HG03139 (cell line): ENCODE results near the gene VWA3A.

Experiments
- ATAC-seq: cut with Tn5 transposase; IDR thresholded peaks from one replicate; pipeline ENCODE4 v1.9.1; 2021; ENCODE audit not compliant: unreplicated experiment

VWA3A gene

DNA sequence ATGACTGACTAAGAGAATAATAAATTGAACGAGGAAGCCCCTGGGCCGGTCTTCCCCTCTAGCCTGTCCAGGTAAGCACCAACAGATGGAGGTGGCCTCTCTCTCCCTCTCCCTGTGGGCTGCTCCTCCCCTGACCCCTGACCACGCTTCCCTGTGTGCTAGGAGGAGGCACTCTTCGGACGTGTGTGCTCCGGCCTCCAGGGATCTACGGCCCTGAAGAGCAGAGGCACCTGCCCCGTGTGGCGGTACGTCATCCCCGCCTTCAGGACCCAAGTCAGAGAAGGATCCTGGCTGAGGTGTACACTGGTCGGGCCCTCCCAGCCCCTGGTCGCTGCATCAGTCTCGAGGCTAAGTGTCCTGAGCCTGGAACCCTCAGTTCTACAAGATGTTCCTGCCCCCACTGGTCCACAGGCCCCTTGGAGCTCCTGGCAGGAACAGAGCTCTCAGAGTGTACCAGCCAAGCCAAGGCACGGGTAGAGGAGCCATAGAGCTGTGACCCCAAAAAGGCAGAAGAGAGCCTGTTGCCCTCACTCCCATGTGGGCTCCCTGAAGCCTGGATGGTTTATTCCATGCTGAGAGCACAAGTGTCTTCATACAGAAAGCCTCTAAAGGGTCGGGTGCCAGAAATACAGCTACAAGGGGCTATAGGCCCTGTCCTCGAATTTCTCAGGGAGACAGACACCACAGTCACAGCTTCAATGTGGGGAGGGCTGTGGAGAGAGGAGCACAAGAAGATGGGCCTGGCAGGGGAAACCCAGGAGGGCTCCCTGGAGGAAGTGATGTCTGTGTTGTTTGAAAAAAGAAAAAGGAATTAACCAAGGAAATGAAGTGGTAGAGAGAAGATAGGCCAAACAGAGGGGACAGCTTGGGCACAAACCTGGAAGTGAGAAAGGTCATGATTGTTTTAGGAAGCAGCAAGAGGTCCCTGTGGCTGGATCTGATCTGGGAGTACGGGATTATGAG lies 85.9 kb downstream of the VWA3A start:
- ATAC-seq = no peak

GRCh38 chr16:22181426-22181825 lies 89.1 kb downstream of the VWA3A start:
- no peak for ATAC-seq

- ATAC-seq = no peak
These were observed 89.5 kb downstream of the VWA3A start for GRCh38 chr16:22181843-22182242.

DNA sequence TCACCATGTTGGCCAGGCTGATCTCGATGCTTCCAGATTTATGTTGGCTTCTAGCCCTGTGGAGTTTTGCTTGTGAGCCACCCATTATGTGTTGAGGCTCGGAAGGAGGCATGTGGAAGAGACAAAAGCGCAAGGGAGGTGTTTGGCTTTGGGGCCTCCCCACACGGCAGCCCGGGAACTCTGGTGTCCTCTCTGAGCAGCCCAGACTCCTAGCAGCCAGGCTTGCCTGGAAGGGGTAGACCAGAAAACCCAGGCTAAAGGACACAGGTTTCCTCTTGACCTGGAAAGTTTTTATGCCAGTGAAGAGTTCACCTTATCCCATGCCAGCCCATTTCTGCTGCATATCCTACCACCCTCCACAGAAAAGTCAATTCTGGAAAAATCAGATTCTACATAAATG lies 91.0 kb downstream of the VWA3A start:
- ATAC-seq = no peak

DNA sequence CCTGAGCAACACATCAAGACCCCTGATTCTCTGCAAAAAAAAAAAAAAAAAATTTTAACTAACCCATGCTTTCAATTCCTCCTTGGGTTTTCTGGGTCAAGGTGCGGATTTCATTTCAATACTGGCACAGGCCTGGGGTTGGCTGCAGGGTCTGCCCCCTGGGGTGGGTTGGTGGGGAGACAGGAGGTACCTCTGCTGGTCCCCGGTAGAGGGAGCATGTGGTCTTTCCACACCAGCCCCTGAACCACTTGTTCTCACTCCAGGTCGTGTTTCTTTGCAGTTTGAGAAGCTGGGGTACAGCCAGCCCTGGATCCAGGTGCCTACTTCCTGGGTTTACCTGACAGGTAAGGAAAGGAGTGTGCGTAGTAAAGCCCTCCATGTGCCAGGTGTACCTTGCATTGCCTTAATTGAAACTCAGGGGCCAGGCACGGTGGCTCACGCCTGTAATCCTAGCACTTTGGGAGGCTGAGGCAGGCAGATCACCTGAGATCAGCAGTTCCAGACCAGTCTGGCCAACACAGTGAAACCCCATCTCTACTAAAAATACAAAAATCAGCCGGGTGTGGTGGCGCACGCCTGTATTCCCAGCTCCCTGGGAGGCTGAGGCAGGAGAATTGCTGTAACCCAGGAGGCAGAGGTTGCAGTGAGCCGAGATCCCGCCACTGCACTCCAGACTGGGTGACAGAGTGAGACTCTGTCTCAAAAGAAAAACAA lies 91.7 kb downstream of the VWA3A start:
- ATAC-seq = no peak

GRCh38 chr16:22184615-22184968 lies 92.3 kb downstream of the VWA3A start:
- ATAC-seq = no peak

DNA sequence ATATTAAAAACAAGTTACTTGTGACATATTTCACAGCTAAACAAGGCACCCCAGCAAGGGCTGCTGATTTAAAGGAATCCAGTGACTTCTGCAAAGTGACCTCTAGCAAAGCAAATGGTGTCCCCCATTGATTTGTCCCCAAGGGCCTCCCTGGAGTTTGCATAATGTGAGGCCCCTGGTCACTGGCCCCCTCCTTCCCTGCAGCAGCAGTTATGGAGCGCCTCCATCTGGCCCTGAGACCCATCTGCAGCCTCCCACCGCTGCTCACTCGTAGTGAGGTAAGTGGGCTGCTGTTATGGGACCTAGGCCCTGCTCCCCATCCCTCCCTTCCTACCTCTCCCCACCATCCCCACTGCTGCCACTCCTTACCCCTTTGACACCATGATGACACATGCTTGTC lies 94.2 kb downstream of the VWA3A start:
- no peak for ATAC-seq

GRCh38 chr16:22188267-22188594 lies 95.9 kb downstream of the VWA3A start:
- no peak for ATAC-seq

DNA sequence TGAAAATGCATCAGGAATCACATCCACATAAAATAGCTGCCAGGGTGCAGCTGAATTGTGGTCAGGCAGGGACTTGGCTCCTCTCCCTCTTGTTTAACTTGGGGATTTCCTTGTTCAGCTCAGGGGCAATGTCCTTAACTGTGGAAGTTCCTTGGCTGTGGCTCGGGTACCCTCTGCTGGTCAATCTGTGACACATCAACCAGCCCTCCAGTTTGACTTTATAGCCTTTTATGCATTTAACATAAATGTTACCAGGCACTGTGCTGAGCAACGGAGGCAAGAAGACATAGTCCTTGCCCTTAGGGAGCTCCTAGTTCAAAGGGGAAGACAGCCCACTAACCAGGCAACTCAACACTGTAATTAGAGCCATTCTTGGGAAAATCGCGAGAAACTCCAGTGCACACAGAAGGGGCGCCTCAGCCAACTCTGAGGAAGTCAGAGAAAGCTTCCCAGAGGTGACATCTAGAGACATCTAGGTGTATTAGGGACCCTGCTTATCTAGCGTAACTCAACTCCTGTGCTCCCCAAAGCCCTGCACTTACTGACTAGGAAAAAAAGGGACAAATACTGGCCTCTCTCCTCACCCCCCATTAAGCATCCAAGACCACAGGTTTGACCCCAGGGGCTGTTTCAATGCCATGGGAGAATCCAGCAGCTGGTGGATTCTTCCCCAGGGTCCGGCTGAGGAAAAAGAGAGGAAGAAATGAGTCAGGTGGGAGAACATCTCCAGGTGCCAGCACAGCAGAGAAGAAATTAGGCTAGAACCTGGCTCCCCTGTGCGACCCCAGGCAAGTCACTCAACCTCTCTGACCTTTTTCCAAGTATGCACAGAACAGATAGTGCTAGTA lies 96.5 kb downstream of the VWA3A start:
- ATAC-seq = no peak

- ATAC-seq = no peak
These were observed 97.2 kb downstream of the VWA3A start for GRCh38 chr16:22189473-22190080.

GRCh38 chr16:22190081-22190775 lies 97.9 kb downstream of the VWA3A start:
- peak; percentile 53 for ATAC-seq

DNA sequence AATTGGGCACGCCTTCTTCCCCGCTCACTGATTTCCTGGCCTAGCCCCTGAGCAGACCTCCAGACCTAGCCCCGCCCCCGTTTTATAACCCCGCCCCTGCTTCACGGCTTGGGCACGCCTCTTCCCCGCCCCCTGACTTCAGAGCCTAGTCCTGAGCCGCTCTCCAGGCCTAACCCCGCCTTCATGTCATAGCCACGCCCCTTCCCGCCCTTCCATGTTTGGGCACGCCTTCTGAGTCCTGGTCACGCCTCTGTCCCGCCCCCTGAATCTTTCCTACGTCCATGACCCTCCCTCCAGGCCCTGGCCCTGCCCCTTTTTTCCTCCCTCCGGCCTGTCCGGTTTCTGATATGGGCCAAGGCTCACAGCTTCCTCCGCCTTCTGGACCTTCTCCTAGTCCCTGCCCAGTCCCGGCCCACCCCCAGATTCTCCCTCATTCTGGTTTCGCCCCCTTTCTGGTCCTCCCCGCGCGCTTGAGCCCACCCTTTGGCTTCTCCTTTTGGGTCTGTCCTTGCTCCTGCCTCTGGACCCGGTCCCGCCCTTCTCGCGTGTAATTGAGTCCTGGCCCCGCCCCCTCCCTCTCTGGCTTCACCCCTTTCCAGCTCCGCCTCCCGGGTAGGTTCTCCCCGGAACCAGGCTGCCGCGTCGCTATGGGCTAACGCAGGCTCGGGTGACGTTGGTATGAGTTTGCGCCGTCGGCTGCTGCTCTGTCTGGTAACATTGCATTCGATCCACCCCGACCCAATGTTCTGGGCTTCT lies 98.6 kb downstream of the VWA3A start:
- ATAC-seq = peak; percentile 47

DNA sequence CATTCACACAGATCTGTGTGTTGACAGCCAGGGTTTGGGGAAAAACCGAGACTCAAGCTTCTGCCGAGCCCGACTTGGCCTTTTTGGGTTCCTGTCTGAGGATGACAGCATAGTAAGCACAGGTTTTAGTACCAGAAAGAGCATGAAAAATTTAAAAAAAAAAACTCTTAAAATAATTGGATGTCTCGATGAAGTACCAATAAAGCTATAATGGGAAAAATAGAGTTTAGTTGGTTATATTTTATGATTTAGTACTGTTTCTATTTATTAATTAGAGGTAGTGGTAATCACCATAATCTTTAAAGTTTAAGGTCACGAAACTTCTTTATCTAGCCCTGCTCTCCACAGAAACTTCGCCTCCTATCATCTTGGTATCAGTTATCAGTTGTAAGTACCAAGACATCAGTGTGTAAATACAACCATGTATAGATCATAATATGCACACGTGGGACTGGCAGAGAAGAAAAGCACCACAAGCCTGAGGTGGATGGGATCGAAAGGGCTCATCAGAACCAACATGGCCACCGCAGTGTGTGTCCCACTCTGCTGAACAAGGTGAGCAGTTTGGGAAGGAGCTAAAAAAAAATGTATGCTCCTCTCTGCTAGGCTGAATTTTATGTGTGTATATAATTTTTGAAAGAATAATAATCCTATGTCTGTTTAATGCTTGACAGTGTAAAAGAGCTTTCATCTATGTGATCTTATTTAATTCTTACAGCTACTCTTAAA lies 99.4 kb downstream of the VWA3A start:
- no peak for ATAC-seq

- no peak for ATAC-seq
These were observed 100.1 kb downstream of the VWA3A start for GRCh38 chr16:22192261-22193062.

- no peak for ATAC-seq
These were observed 100.7 kb downstream of the VWA3A start for GRCh38 chr16:22193063-22193411.

DNA sequence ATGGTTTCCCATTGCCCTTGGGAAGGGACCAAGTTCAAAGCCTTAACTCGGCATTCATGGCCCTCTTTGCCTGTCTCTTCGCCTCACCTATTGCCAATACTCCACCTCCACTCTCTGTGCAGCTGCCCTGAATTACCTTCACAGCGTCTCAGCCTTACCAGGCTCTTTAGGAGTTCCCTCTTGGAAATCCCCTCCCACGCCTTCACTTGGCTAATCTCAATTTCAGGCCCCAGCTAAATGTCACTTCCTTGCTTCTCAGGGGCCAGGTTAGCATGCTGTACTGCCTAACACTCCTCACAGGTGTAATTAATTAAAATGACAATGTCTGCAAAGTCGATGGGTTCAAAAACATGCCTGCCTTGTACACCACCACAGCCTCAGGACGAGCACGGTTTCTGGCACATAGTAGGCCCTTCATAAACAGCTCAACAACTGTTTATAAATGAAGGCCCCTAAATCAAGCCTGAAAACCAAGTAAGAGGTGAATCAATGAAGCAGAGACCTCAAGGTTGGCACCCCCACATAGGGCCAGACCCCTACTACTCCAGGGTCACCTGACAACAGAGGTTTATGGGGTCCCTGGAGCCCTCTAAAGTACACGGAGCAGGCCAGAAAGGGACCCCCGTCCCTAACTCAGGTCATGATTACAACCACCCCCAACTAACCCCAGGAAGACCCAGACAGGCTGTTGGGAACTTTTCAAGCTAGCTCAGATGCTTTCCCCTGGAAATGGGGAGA lies 102.5 kb downstream of the VWA3A start:
- no peak for ATAC-seq

GRCh38 chr16:22195445-22195694 lies 103.0 kb downstream of the VWA3A start:
- no peak for ATAC-seq
